H4 (cell line): ENCODE data around the gene BCLAF1. TPM values are rescaled to one million over a fixed set of nuclear protein-coding genes. Genes with fewer than 3 reads are reported as not detected.
"Not testable (repeated sequence)": the region's sequence is repeated elsewhere in the genome, so short reads cannot be mapped to it uniquely, and the experiment has no call there.

Experiments used
- DNase-seq: peaks from one replicate; pipeline ENCODE4 v3.0.0-alpha.2; 2015; ENCODE audit warnings: low spot score
- total RNA-seq: library from RNA; depleted of rRNA; stranded (reverse); fragments of >200 nt; shearing (Covaris generic); gene quantifications from 2 replicates; pipeline ENCODE4 v1.2.3, GENCODE V29; 2014

The BCLAF1 gene
- total RNA-seq, 1 experiment from 2014 or later: 70.0 TPM

DNA sequence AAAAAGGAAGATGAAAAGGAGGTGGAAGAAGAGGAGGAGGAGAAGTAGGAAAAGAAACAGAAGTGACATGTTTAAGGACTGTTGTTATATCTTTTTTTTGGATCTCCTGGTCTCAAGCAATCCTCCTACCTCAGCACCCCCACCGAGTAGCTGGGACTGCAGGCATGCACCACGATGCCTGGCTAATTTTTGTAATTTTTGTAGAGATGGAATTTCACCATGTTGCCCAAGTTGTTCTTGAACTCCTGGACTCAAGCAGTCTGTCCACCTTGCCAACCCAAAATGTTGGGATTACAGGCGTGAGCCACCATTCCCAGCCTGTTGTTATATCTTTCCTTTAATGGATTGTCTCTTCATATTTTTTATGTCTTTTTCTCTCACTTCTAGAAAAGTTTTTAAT, 19.5 kb upstream of the BCLAF1 start:
- DNase-seq: no peak

DNA sequence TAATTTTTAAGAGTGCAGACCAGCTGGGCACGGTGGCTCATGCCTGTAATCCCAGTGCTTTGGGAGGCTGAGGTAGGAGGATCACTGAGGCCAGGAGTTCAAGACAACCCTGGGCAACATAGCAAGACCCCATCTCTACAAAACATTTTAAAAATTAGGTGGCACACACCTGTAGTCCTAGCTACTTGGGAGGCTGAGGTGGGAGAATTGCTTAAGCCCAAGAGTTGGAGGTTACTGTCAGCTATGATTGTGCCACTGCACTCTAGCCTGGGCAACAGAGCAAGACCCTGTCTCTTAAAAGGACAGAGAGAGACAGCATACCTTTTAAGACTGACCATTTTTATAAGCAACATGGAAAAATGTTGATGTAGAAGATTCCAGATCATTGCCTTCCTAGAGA, 18.8 kb upstream of the BCLAF1 start:
- not testable (repeated sequence) for DNase-seq

DNA sequence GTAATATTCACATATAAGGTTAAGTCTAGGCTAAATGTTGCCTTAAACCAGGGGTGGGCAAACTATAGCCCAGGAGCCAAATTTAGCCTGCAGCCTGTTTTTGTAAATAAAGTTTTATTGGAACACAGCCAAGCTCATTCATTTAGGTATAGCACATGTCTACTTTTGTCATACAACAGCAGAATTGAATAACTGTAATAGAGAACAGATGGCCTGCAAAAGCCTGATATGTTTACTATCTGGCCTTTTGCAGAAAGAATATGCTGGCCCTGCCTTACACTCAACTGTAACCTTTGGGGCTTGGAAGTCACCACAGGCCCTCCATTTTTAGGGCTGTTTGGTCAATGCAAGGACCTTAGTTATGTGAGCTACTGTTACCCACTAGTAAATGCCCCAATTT, 17.7 kb upstream of the BCLAF1 start:
- no peak for DNase-seq

- no peak for DNase-seq
Measured at GRCh38 chr6:136306466-136306865, 16.8 kb upstream of the BCLAF1 start.

GRCh38 chr6:136304410-136304809, 14.8 kb upstream of the BCLAF1 start:
- DNase-seq: no peak

- no peak for DNase-seq
Measured at GRCh38 chr6:136303516-136303915, 13.9 kb upstream of the BCLAF1 start.

- no peak for DNase-seq
Measured at GRCh38 chr6:136294621-136295020, 5.0 kb upstream of the BCLAF1 start.

- peak; percentile 60 for DNase-seq
Measured at GRCh38 chr6:136290410-136291010, 864 bp upstream of the BCLAF1 start.

GRCh38 chr6:136289327-136289578, 393 bp downstream of the BCLAF1 start:
- DNase-seq: peak; percentile 75

DNA sequence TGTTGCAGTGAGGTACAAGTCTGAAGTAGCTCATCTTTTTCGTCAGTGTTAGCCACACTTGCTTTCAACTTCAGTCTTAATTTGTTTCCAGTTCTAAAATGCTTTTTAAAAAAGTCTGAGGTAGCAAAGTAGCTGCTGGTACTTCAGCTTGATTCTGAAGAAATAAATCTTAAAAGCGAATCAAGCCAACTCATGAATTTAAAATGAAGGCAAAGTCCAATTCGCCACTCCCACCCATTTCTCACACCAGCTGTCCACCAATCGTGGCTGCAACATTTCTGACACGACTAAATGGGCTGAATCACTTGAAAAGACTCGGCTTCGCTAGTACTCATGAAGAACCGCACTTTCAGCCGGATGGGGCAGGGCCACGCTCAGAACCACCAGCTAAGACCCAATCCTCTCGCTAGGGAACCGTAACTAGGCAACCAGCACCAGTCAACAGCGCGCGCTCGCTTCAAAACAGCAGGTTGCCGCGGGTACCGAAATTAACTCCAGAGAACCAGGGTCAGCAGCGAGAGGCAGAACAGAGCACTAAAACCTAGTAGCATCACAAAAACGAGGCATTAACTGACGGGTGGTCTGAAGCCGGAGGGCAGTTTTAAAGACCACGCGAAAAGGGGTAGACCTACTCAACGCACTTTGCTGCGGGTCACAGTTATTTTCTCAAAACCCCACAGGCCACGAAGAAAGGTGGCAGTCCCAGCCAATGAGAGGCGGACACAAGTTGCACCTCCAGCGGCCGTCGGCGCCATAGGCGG, 900 bp downstream of the BCLAF1 start:
- DNase-seq: peak; percentile 51

GRCh38 chr6:136284909-136285308, 4.7 kb downstream of the BCLAF1 start:
- no peak for DNase-seq

- DNase-seq: no peak
Measured at GRCh38 chr6:136282906-136283305, 6.7 kb downstream of the BCLAF1 start.

GRCh38 chr6:136280032-136280609, 9.5 kb downstream of the BCLAF1 start:
- DNase-seq: no peak

DNA sequence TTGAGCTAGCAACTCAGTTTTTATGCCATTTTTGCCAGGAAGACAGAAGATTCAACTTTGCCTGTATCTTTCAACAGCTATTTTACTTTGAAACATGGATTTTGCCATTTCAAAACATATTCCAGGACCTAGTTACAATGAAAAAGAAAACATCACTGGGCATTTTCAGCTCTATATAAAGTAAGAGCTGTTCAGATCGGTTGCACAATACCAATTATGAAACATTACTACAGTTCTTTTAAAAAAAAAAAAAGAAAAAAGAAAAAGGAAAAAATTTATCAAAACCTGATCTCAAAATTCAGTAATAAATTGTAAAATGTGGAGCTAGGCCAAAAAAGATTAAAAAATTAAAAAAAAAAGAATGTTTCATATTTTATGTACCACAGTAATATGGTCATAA, 15.6 kb downstream of the BCLAF1 start:
- no peak for DNase-seq

- DNase-seq: no peak
Measured at GRCh38 chr6:136265101-136265500, 24.5 kb downstream of the BCLAF1 start.

DNA sequence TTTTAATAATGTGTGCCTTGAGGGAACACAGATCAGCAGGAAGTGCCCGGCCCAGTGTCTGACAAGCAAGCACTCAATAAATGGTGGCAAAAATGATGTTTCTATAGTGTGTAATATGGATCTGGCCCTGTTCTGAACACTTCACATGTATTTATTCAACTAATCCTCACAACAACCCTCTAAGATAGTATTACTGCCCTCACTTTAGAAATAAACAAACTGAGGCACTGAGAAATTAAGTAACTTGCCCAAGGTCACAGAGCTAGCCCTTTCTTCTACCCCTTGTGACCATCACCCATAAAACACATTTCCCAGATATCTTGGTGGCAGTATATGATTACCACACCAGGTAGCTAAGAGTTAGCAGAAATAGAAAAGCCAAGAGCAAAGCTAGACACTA, 26.7 kb downstream of the BCLAF1 start:
- DNase-seq: no peak

GRCh38 chr6:136254851-136255466, 34.7 kb downstream of the BCLAF1 start:
- DNase-seq: no peak

GRCh38 chr6:136253734-136254133, 35.9 kb downstream of the BCLAF1 start:
- no peak for DNase-seq

DNA sequence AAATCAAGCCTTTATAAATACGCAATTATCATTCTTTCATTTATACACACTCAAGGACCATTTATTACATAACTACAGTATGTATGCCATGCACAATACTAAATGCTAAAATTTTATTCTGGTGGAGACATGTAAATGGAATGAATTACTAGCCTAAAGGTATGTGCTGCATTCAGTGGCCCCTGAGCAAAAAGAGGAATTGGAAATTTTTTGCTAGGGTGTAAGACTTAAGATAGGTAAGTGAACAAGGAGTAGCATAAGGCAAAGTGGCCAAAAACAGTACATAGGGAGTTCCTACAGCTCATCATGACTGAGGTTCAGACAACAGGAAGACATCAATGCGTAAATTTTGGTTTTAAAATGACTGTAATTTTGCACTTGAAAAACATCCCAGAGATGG, 37.2 kb downstream of the BCLAF1 start:
- no peak for DNase-seq

DNA sequence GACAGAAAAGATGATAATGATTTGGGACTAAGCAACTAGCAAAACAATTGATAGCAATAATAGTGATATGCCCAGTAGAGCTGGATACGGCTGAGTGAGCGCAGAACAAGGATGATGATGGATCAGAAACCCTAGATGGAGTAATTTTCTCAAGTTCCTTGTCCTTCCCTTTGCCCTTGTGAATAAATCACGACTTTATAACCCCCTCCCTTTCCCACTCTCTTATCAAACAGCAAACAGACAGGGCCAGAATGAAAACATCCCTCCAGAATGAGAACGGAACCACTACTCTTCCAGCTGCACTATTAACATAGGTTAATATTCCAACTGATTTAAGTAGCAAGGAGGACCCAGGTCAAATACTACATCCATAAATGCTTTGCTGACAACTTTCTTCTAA, 38.3 kb downstream of the BCLAF1 start:
- DNase-seq: no peak

GRCh38 chr6:136250686-136251008, 39.0 kb downstream of the BCLAF1 start:
- DNase-seq: no peak

DNA sequence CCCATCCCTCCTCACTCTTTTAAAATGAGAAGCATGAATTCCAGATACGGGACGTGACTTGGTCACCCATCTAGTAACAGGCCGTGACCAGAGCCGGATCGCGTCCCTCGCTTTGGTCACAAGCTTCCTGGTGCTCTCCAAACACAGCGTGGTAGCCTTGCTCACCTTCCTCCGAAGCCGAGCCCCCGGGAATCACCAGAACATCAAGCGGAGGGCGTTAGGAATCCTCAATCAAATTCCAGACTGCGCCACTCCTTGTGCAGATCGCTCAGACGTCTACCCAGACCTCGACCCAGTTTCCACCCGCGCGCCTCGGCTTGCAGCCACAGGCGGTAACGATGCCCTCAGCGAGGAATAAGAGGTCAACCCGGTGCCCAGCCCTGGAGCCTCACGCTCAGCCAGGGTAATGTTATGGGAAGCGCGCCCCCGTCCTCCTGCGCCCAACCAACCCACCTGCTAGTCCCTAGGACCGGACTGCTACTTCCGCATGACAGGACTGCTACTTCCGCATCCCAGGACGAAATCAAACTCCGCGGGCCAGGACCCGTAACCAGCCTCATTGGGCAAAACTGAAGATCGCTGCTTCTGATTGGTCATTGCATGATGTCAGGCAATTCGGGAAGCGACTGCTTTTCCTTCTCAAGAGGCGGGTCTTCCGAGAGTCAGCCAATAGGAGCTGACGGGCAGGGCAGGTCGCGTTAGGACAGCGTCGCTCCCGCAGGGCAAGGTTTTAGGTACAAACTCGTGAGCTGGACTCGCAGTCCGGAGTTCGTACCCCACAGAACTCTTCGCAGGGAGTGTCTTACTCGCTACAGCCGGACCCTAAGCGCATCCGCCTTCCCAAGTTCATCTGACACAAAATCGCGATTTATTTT, 39.6 kb downstream of the BCLAF1 start, which contains the start of gene MTFR2:
Gene MTFR2 (minus strand): TSS at position 501 of the 875 bp plus-strand sequence. CDS start 1,212 bp downstream, outside the sequence.
- DNase-seq: peak; percentile 97
